Measurements from ENCODE around the gene SLC25A4.
"Not testable (repeated sequence)": the region's sequence is repeated elsewhere in the genome, so short reads cannot be mapped to it uniquely, and the experiment has no call there.

The SLC25A4 gene

DNA sequence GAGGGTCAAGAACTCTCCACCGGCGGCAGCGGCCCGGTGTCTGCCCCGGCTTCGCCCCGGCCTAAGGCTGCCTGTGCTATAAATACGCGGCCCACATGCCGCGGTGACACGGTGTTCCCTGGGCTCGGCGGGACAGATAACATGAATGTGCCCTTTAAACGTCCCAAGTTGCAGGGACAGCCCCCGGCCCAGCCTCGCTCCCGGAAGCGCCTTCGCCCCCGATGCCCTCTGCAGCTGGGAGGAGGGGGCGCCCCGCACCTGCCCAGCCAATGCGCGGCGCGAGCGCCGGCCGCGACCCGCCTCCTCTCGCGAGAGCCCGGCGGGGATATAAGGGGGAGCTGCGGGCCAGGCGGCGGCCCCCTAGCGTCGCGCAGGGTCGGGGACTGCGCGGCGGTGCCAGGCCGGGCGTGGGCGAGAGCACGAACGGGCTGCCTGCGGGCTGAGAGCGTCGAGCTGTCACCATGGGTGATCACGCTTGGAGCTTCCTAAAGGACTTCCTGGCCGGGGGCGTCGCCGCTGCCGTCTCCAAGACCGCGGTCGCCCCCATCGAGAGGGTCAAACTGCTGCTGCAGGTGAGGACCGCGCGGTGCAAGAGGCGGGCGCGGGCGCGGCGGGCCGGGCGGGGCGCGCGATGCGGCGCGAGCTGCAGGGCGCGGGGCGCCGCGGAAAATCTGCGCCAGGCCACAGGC is at the start of gene SLC25A4:
SLC25A4 (plus strand) TSS at position 355 of the 689 bp plus-strand sequence; CDS start at position 462, 107 bp downstream.
- DNase-seq: peak; percentile 84

DNA sequence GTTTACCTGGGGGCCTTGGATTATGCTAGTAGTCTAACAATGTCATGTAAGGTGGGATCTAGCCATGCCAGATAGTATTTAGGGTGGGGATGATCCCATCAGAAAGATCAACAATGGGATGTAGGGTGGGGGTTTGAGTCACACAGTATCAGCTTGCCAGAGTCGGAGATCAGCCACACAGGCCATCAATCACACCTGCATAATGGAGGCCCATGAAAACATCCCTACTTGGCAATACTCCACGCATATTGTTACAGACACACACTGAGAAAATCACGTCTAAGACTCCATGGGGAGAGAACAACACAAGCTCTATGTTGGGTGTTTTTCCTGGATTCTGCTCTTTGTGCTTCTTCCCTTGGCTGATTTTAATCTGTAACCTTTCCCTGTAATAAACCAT is 49.5 kb upstream of the SLC25A4 start:
- DNase-seq: no peak

- DNase-seq: peak; percentile 19
These were observed 46.9 kb upstream of the SLC25A4 start for GRCh38 chr4:185096032-185096653.

GRCh38 chr4:185098474-185098873 is 44.6 kb upstream of the SLC25A4 start:
- DNase-seq: no peak

- no peak for DNase-seq
These were observed 43.9 kb upstream of the SLC25A4 start for GRCh38 chr4:185099024-185099682.

- DNase-seq: no peak
These were observed 43.1 kb upstream of the SLC25A4 start for GRCh38 chr4:185099940-185100339.

DNA sequence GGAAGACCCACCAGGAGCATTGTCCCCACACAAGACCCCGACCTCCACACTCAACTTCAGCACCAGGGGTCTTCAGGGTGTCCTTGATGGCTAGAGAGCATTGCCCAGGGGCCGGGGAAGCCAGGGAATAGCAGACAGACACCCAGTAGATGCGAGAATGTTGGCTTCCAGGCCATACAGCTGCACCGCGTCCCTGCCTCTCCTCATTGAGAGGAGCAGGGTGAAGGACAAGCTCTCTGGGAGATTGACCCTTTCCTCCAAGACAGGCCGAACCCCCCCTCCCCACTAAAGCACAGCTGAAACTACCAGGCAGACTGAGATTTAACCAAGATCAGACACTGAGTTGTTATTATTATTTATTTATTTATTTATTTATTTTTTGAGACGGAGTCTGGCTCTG is 42.6 kb upstream of the SLC25A4 start:
- DNase-seq: no peak

DNA sequence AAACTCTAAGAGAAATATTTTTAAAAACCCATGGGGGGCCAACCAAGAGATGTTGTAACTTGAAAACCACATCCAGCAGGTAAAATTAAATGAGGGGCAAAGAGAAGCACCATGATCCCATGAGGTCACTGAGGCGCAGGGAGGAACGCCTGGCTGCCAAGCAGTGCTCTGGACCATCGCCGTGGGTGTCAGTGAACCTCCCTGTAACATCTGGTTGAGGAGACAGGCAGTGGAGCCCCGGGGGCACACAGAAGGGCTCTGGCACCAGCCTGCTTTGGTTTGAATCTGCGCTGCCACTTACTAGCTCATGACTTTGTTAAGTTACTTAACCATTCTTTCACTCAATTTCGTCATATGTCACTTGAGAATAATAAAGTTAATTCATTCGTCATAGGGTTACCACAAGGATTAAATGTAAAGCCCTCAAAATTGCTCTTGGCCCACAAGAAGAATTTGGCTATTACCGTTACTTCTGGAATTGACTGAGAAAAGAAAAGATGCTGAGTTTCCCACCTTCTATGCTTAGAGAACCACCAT is 41.6 kb upstream of the SLC25A4 start:
- no peak for DNase-seq

- DNase-seq: no peak
These were observed 38.3 kb upstream of the SLC25A4 start for GRCh38 chr4:185104733-185105132.

- DNase-seq: no peak
These were observed 36.7 kb upstream of the SLC25A4 start for GRCh38 chr4:185106353-185106752.

GRCh38 chr4:185107574-185107973 is 35.5 kb upstream of the SLC25A4 start:
- not testable (repeated sequence) for DNase-seq

- no peak for DNase-seq
These were observed 34.9 kb upstream of the SLC25A4 start for GRCh38 chr4:185108185-185108584.

DNA sequence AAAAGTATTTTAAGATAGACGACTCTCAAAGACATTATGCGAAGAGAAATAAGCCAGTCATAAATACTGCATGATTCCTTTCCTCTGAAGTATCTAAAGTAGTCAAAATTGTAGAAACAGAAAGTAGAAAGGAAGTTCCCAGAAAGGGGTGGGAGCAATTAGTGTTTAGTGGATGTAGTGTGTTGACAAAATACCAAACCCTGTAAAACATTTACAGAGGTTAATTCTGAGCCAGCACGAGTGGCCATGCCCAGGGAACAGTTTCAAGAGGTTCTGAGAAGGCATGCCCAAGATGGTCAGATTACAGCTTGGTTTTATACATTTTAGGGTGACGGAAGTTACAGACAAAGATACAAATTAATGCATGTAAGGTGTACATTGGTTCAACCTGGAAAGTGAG is 34.4 kb upstream of the SLC25A4 start:
- no peak for DNase-seq

- DNase-seq: no peak
These were observed 33.3 kb upstream of the SLC25A4 start for GRCh38 chr4:185109736-185110135.

DNA sequence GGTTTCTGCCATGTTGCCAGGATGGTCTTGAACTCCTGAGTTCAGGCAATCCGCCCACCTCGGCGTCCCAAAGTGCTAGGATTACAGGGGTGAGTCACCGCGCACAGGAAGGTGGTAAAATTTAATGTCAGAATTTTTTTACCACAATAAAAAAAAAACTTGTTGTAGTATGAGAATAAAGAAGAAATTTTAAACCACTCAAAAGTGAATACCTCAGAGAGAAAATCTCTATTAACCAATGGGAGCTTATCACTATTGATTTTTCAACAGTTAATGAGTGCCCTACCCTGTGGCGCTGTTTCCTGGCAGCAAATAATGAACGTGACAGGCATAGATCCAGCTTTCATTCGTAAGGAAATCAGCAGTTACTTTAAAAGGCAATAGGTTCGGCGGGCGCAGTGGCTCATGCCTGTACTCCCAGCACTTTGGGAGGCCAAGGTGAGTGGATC is 32.7 kb upstream of the SLC25A4 start:
- no peak for DNase-seq

GRCh38 chr4:185112104-185112503 is 31.0 kb upstream of the SLC25A4 start:
- no peak for DNase-seq

GRCh38 chr4:185113340-185113739 is 29.7 kb upstream of the SLC25A4 start:
- no peak for DNase-seq

DNA sequence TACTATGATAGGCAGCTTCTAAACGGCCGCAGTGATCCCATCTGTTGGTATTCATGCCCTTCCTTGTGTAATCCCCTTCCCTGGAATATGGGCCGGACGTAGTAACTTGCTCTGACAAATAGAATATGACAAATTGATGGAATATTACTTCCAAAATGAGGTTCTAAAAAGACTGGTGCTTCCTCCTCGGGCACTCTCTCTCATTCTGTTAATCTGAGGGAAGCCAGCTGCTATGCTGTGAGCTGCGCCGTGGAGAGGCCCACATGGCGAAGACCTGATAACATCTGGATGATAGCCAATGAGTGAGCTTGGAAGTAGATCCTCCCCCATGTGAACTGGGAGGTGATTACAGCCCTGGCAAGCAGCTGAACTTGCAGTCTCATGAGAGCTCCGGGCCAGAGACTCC is 27.2 kb upstream of the SLC25A4 start:
- no peak for DNase-seq

DNA sequence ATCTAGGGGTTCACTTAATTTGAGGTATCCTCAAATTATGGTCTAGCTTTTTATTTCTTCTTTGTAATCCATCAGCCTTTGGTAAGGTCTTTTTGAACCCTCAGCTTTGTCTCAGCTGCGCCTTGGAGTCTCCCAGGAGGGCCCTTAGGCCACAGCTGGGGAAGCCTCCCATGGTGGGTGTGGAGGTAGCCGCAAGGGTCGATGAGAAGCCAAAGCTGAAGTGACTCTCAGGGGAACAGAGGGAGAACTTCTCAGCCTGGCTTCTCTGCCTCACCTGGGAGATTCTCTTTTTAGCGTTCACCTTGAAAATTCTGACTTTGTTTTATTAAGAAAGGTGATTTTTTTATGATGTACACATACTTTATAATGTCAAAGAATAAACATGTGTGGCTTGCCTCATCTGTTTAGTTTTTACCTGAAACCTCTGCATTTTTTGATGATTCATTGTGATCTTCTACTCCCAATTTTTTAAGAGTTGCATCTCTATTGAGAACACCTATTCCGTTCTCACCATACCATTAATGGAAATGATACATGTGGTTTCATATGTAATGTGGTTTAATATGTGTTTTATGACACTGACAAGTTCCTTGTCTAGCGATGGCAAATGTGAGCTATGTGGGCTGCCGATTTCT is 25.6 kb upstream of the SLC25A4 start:
- no peak for DNase-seq

DNA sequence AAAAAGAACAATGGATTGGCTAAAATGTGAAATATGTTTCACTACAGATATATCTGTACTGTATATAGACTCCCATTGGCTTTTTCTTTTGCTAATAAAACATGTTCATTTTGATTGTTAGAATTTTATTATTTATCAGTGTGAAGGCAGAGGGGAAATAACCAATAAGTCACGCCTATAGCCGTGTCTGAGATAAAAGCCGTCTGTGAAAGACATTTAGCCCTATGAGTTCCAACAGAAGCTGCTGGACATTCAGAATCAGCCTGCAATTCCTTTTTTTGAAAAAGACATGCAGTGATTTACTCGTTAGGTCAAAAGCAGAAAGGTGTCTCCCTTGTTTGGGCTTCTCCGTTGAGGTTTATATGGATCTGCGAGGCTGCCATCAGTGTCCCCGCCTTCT is 24.2 kb upstream of the SLC25A4 start:
- DNase-seq: no peak

DNA sequence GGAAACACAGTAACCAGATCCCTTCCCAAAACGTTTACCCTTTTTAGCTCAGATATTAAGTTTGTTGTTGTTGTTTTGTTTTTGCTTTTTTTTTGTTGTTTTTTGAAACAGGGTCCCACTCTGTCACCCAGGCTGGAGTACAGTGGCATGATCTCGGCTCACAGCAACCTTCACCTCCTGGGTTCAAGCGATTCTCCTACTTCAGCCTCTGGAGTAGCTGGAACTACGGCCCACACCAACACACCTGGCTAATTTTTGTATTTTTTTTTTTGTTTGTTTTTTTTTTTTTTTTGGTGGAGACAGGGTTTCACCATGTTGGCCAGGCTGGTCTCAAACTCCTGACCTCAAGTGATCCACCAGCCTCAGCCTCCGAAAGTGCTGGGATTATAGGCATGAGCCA is 23.6 kb upstream of the SLC25A4 start:
- DNase-seq: not testable (repeated sequence)

GRCh38 chr4:185119927-185120630 is 23.0 kb upstream of the SLC25A4 start:
- DNase-seq: no peak

DNA sequence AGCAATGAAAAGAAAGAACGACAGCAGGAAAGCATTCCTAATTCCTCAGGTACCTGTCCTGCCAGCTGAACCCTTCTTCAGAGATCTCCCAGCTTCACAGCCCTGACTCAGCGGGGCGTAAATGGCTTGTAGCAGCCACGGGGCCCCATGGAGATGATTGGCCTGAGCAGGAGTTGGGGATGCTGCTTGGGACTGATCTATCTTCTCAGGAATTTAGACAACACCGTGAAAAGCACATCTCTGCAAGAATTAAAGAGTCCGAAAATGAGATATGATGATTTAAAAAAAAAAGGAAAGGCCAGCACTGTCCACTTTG is 22.5 kb upstream of the SLC25A4 start:
- DNase-seq: no peak
